B cell (primary cell): ENCODE measurements around the gene KDM6B. TPM values are rescaled to one million over a fixed set of nuclear protein-coding genes. Genes with fewer than 3 reads are reported as not detected.

Source experiments
- ATAC-seq: fragments of 200-7000 bp; cut with Tn5 transposase; one replicate; pipeline ENCODE4 v1.10.0; 2021; ENCODE audit warnings: low read depth, mild to moderate bottlenecking, moderate number of reproducible peaks, moderate library complexity
- CTCF ChIA-PET: fragments of 350-600 bp; sonication (Branson Sonifier 250); formaldehyde crosslinking; loops from one replicate; lab custom pipeline; 2021; ENCODE audit warnings: antibody characterized with exemption, inconsistent platforms; lab: Charles Lee
- POLR2A ChIA-PET: fragments of 350-600 bp; sonication (Branson Sonifier 250); formaldehyde crosslinking; loops from one replicate; lab custom pipeline; 2021; ENCODE audit warnings: antibody characterized with exemption; lab: Charles Lee
- DNase-seq: peaks from one replicate; pipeline ENCODE4 v3.0.0; 2013
- H2AFZ ChIP-seq: 2 replicates; pipeline ENCODE4 v1.6.1; 2012; ENCODE audit warnings: mild to moderate bottlenecking, low read depth, low read length; ENCODE audit not compliant: insufficient read depth, poor library complexity, severe bottlenecking
- H3K27ac ChIP-seq, 2 donors: 1 replicate in 1 of 2; 2 replicates in 1 of 2; pipeline ENCODE4 v1.5.1; 2012 to 2013; ENCODE audit warnings: low read length in 2 of 2, mild to moderate bottlenecking in 2 of 2, moderate library complexity in 1 of 2
- H3K27me3 ChIP-seq, 4 experiments: fragments of 200-600 bp in 1 of 4; sonication (generic) in 1 of 4; replicated peaks in 1 of 4; 1 replicate in 2 of 4; 2 replicates in 2 of 4; pipeline versions ENCODE4 v1.6.1 to v1.7.0; 2013 to 2016; ENCODE audit warnings: low read length in 3 of 4, mild to moderate bottlenecking in 2 of 4, mixed read lengths in 1 of 4, moderate library complexity in 1 of 4; ENCODE audit not compliant: insufficient read depth in 4 of 4, control insufficient read depth in 3 of 4; ENCODE audit errors: control extremely low read depth in 1 of 4
- H3K36me3 ChIP-seq, 2 experiments: replicated peaks in 1 of 2; 1 replicate in 1 of 2; 2 replicates in 1 of 2; pipeline versions ENCODE4 v1.6.1 to v1.7.1; 2013; ENCODE audit warnings: low read length in 1 of 2; ENCODE audit not compliant: insufficient read depth in 2 of 2, control insufficient read depth in 1 of 2; ENCODE audit errors: control extremely low read depth in 1 of 2, extremely low read depth in 1 of 2
- H3K4me1 ChIP-seq, 2 donors: fragments of 200-600 bp in 1 of 2; sonication (generic) in 1 of 2; 1 replicate in 1 of 2; 2 replicates in 1 of 2; pipeline versions ENCODE4 v1.5.1 to v1.6.1; 2013 to 2017; ENCODE audit warnings: low read length in 2 of 2; ENCODE audit not compliant: control insufficient read depth in 2 of 2, insufficient read depth in 2 of 2
- H3K4me2 ChIP-seq: replicated peaks from 2 replicates; pipeline ENCODE3; 2012; ENCODE audit warnings: mild to moderate bottlenecking, low read depth, low read length; ENCODE audit not compliant: poor library complexity, severe bottlenecking
- H3K4me3 ChIP-seq, 5 experiments: fragments of 200-600 bp in 1 of 5; sonication (generic) in 1 of 5; 1 replicate in 3 of 5; 2 replicates in 2 of 5; pipeline versions ENCODE4 v1.5.1 to v1.7.0; 2011 to 2016; ENCODE audit warnings: low read length in 4 of 5, mild to moderate bottlenecking in 4 of 5, low read depth in 2 of 5, control low read depth in 1 of 5, moderate library complexity in 1 of 5; ENCODE audit not compliant: insufficient read depth in 1 of 5; ENCODE audit errors: control extremely low read depth in 1 of 5, extremely low read depth in 1 of 5
- H3K79me2 ChIP-seq: fragments of 200-600 bp; sonication (generic); one replicate; pipeline ENCODE4 v1.6.0; 2016; ENCODE audit warnings: low read length; ENCODE audit not compliant: control insufficient read depth, insufficient read depth
- H3K9ac ChIP-seq: fragments of 200-600 bp; sonication (generic); 2 replicates; pipeline ENCODE4 v1.6.1; 2017; ENCODE audit warnings: mild to moderate bottlenecking, low read length, moderate library complexity
- H3K9me3 ChIP-seq, 3 donors: one replicate each; pipeline versions ENCODE4 v1.6.1 to v1.7.1; 2013; ENCODE audit warnings: low read length in 2 of 3; ENCODE audit not compliant: control insufficient read depth in 2 of 3, insufficient read depth in 1 of 3; ENCODE audit errors: control extremely low read depth in 1 of 3
- H4K20me1 ChIP-seq: 2 replicates; pipeline ENCODE4 v1.6.0; 2012; ENCODE audit warnings: mild to moderate bottlenecking, low read length; ENCODE audit not compliant: insufficient read depth, control insufficient read depth, poor library complexity, severe bottlenecking
- H3K27ac Mint-ChIP-seq: one replicate; pipeline ENCODE4 v1.8.0; 2021; ENCODE audit warnings: mixed read lengths
- H3K27me3 Mint-ChIP-seq: one replicate; pipeline ENCODE4 v1.8.0; 2021; ENCODE audit warnings: mixed read lengths
- H3K4me1 Mint-ChIP-seq: one replicate; pipeline ENCODE4 v1.8.0; 2021; ENCODE audit warnings: mixed read lengths
- H3K4me3 Mint-ChIP-seq: one replicate; pipeline ENCODE4 v1.8.0; 2021; ENCODE audit warnings: mixed read lengths
- H3K9me3 Mint-ChIP-seq: one replicate; pipeline ENCODE4 v1.8.0; 2022; ENCODE audit warnings: mixed read lengths; ENCODE audit not compliant: insufficient read depth
- EZH2 ChIP-seq: IDR thresholded peaks from 2 replicates; pipeline ENCODE4 v1.6.1; 2012; ENCODE audit warnings: borderline replicate concordance, low read depth, mild to moderate bottlenecking, moderate library complexity, low read length; ENCODE audit not compliant: insufficient read depth, poor library complexity, severe bottlenecking
- WGBS: methylation state at CpG from one replicate; pipeline ENCODE4 v1.1.5; 2013; ENCODE audit warnings: missing lambda C conversion rate; ENCODE audit not compliant: insufficient coverage; 5-methylcytosine and 5-hydroxymethylcytosine counted together
- intact Hi-C: fragments of 100-400 bp; cut with micrococcal nuclease; formaldehyde crosslinking; loops from one replicate; pipeline ENCODE4 v1.10.0; 2022
- polyA plus RNA-seq: library from polyadenylated mRNA; depleted of rRNA; stranded (reverse); fragments of >200 nt; gene quantifications from 2 replicates; pipeline ENCODE4 v1.2.3, GENCODE V29; 2012
- total RNA-seq, 2 donors: library from RNA; stranded (reverse); fragments of 120-200 nt in 1 of 2; gene quantifications; 1 replicate in 1 of 2; 2 replicates in 1 of 2; pipeline versions ENCODE4 v1.2.3 to v1.2.4, GENCODE V29; 2013 to 2022
- TF ChIP-seq, protein P1 (sequence below): fragments of 200-600 bp; IDR thresholded peaks from one replicate; pipeline ENCODE4 v1.8.0; 2022; ENCODE audit warnings: antibody characterized with exemption, mild to moderate bottlenecking

The KDM6B gene
- total and polyA plus RNA-seq, 2 donors (not counting 1 experiment from before 2014, with no cell fraction given) = 18.6 to 110 TPM

DNA sequence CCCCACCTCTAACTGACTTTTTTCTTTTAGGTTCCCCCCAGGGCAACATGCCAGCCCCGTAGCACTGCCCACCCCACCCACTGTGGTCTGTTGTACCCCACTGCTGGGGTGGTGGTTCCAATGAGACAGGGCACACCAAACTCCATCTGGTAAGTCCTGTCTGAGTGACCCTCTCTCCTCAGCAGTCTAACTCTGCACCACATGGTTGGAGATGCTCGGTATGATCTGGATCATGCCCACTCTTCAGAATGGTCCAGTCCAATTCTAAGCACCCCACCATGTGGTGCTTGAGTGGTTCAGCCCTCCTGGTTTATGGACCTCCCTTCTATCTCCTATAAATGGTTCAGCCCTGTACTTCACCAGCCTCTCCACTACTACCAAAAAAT is 5.9 kb downstream of the KDM6B start:
- Mint-ChIP-seq H3K9me3 (no peaks in the 10 kb centered on the region), H3K4me3 (peak overlapping the region; percentile 100), H3K4me1 (peaks cover 64% of the 10 kb centered on the region), H3K27me3 (no peaks in the 10 kb centered on the region), H3K27ac (peak overlapping the region; percentile 70)
- WGBS = 94% methylated on average over 2 of the region's 2 CpGs
- H4K20me1 ChIP-seq = peaks cover 38% of the 10 kb centered on the region
- ChIA-PET CTCF (interaction anchor here (0.9 to 2.2 kb wide), 4 partner anchors 11 to 97 kb away, joined by 3 to 9 read pairs (median 4); no protein-coding TSS in a partner anchor), POLR2A (interaction anchor here (0.7 to 1.5 kb wide), 2 partner anchors 17 to 181 kb away, joined by 3 to 4 read pairs; partner anchors contain the start of gene NAA38)
- no peaks in the 10 kb centered on the region for H3K36me3 ChIP-seq
- no peak overlapping the region for H3K9ac ChIP-seq
- H3K4me2 ChIP-seq = no peak overlapping the region
- ATAC-seq (no peak), DNase-seq (peak; percentile 50)
- intact Hi-C loops = loop anchor here (5.0 to 10.0 kb wide), 4 partner anchors 153 to 1185 kb away; partner anchors contain the start of genes C17orf100, FXR2, MED31 and RNASEK
- H3K27me3 ChIP-seq = no peaks in the 10 kb centered on the region
- H2AFZ ChIP-seq = no peak overlapping the region
- H3K9me3 ChIP-seq = peaks cover 0 to 4% (median 0%) of the 10 kb centered on the region in 3 donors
- H3K27ac ChIP-seq = peak overlapping the region in 1 of 2 donors; percentile 100
- TF ChIP-seq, protein P1, sequence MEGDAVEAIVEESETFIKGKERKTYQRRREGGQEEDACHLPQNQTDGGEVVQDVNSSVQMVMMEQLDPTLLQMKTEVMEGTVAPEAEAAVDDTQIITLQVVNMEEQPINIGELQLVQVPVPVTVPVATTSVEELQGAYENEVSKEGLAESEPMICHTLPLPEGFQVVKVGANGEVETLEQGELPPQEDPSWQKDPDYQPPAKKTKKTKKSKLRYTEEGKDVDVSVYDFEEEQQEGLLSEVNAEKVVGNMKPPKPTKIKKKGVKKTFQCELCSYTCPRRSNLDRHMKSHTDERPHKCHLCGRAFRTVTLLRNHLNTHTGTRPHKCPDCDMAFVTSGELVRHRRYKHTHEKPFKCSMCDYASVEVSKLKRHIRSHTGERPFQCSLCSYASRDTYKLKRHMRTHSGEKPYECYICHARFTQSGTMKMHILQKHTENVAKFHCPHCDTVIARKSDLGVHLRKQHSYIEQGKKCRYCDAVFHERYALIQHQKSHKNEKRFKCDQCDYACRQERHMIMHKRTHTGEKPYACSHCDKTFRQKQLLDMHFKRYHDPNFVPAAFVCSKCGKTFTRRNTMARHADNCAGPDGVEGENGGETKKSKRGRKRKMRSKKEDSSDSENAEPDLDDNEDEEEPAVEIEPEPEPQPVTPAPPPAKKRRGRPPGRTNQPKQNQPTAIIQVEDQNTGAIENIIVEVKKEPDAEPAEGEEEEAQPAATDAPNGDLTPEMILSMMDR = no peak
- no peak for TF ChIP-seq EZH2
- H3K4me3 ChIP-seq = peak overlapping the region in 1 of 5 experiments; percentile 8
- peaks cover 43 to 77% of the 10 kb centered on the region in 2 donors for H3K4me1 ChIP-seq
- H3K79me2 ChIP-seq = peaks cover 19% of the 10 kb centered on the region

DNA sequence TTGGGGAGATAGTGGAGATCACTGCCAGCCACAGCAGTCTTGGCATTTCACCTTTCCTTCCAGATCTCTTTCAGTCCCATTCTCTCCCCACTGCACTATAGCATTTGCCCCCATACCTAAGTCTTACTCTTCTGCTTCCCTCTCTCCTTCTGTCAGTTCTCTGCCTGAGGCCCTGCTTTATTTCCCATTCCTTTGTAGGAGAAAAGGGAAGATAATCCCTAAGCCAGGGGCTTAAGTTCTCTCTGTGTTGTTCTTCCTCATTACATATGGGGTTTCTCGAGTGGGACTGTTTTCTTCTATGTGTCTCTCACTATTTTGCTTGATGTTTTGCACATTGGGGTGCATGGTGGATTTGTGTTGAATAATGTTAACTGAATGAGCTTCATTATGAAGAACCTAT is 6.4 kb downstream of the KDM6B start:
- ChIA-PET POLR2A (interaction anchor here (0.7 to 1.5 kb wide), 2 partner anchors 17 to 181 kb away, joined by 3 to 4 read pairs; partner anchors contain the start of gene NAA38), CTCF (interaction anchor here (0.6 to 3.7 kb wide), 11 partner anchors 10 to 380 kb away, joined by 3 to 26 read pairs (median 4); partner anchors contain the start of genes CYB5D1 and NAA38)
- peaks cover 24% of the 10 kb centered on the region for H3K79me2 ChIP-seq
- H3K27ac Mint-ChIP-seq = peak overlapping the region; percentile 100
- H3K9ac ChIP-seq = no peak overlapping the region
- DNase-seq (no peak), ATAC-seq (no peak)
- no peak for TF ChIP-seq EZH2
- TF ChIP-seq, protein P1 = no peak
- peaks cover 49 to 82% of the 10 kb centered on the region in 2 donors for H3K4me1 ChIP-seq
- WGBS = no CpG with 5 or more reads among the region's 1 CpG
- peaks cover 64% of the 10 kb centered on the region for H3K4me1 Mint-ChIP-seq
- peaks cover 0 to 4% (median 0%) of the 10 kb centered on the region in 3 donors for H3K9me3 ChIP-seq
- H3K4me3 Mint-ChIP-seq = peak overlapping the region; percentile 100
- H3K27me3 ChIP-seq = no peaks in the 10 kb centered on the region
- H4K20me1 ChIP-seq = peaks cover 43% of the 10 kb centered on the region
- no peak overlapping the region for H3K4me2 ChIP-seq
- H3K27me3 Mint-ChIP-seq = no peaks in the 10 kb centered on the region
- H3K4me3 ChIP-seq = peak overlapping the region in 1 of 5 experiments; percentile 8
- H3K9me3 Mint-ChIP-seq = no peaks in the 10 kb centered on the region
- H2AFZ ChIP-seq = no peak overlapping the region
- H3K36me3 ChIP-seq = peaks cover 0 to under 1% of the 10 kb centered on the region in 2 experiments
- peak overlapping the region in 1 of 2 donors; percentile 100 for H3K27ac ChIP-seq
- intact Hi-C loops = loop anchor here (5.0 to 10.0 kb wide), 2 partner anchors 153 to 226 kb away; partner anchors contain the start of genes FXR2, TP53 and WRAP53
